ENCODE measurements around the gene MBNL2.

The MBNL2 gene

DNA sequence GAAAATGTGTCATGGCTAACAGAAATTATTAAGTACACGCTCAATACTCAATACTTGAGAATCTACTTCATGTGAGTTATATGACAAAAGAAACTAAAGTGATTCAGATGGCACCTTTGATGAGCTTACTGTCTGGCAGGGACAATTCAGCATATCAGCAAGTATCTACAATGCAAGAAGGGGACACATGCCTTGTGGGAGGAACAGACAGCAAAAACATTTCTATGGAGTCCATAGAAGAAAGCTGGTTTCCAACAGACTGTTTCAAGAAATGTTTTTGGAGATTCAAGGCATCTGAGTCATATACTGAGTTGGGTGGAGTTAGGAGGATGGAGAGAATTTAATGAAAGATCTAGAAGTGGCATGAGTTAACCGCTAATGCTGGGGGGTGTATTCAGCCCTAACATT lies 54.7 kb downstream of the MBNL2 start:
- DNase-seq = no peak

DNA sequence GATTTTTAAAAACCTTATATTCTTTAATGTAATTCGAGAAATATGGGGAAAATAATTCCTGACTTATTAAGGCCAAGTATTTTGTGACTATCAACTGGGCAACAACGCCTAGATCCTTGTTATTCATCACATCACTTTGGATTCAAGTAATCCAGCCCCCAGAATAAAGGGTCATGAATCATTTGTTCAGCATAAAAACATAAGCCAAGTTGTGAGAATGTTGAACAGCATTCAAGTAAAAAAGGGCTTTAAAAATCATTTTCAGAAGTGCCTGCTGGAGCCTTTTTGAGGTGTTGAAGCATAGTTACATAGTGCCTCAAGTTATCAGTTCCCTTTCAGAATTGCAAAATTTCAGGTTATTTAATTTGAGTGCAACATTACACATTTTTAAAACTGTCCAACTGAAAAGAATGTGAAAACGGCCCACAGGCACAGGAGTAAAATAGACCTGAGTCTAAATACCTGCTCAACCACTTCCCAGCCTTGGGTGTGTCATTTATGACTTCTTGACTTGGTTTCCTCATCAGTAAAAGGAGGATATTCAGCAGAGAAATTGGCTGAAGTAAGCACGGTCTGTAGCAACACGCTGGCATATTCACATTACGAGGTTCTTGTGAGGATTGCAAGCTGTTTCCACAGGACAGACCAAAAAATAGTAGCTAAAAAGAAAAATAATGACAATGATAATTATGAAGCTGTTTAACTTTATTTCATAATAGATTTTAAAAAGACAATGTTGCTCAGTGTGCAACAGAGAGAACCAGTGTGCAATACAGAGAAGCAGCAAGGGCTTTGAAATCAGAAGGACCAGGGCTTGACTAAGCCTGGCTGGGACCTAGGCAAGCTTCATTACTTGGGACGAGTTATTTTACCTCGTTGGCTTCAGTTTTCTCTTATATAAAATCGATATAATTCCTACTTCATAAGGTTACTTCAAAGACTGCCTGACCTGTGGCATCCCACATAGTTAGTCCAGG lies 56.6 kb downstream of the MBNL2 start:
- no peak for DNase-seq

- no peak for DNase-seq
Observed at GRCh38 chr13:97279913-97280312, 57.8 kb downstream of the MBNL2 start.

DNA sequence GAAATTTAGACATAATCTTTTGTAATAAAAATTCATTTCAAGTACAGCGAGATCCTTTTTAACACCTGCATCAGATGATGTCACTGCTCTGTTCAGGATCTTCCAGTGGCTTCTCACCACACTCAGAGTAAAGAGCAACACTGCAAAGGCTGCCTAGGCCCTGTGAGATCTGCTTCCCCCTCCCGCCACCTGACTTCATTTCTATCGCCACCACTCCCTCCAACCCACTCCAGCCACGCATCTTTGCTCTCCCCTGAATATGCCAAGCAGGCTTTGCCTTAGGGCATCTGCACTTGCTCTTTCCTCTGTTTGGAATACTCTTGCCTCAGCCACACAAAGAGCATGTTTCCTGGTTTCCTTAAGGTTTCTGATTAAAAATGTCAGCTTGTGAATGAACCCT lies 58.3 kb downstream of the MBNL2 start:
- DNase-seq = no peak

GRCh38 chr13:97281028-97281427 lies 58.9 kb downstream of the MBNL2 start:
- DNase-seq = no peak

GRCh38 chr13:97282705-97283104 lies 60.6 kb downstream of the MBNL2 start:
- DNase-seq = no peak

DNA sequence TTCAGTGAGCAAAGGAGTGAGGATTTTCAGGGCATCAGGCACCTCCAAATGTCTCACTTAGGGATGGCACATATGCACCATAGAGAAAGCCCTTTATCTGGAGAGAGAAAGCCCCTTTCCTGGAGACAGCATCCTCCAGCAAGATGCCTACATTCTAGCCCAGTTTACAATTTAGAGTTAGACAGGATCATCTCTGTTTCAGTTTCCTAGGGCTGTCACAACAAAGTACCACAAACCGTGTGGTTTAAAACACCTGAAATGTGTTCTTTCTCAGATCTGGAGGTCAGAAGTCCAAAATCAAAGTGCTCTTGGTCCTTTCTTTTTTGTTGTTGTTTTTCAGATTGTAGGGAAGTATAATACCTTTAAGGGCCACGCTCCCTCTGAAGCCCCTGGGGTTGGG lies 61.8 kb downstream of the MBNL2 start:
- DNase-seq = no peak

DNA sequence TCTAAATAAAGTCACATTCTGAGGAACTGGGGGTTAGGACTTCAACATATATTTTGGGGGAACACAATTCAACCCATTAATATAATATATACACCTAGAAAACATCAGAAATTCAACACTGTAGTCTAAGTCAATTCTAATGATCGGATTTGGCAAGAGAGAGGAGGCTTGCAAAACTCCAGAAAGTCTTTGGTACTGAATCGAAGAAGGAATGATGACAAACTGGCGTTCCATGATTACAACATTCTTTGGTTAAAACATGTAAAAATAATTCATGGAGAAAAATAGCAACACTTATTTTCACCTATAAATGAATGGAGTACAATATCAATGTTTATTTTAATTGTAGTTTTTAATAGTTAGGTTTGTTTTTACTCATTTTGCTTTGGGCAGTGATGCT lies 62.4 kb downstream of the MBNL2 start:
- no peak for DNase-seq

DNA sequence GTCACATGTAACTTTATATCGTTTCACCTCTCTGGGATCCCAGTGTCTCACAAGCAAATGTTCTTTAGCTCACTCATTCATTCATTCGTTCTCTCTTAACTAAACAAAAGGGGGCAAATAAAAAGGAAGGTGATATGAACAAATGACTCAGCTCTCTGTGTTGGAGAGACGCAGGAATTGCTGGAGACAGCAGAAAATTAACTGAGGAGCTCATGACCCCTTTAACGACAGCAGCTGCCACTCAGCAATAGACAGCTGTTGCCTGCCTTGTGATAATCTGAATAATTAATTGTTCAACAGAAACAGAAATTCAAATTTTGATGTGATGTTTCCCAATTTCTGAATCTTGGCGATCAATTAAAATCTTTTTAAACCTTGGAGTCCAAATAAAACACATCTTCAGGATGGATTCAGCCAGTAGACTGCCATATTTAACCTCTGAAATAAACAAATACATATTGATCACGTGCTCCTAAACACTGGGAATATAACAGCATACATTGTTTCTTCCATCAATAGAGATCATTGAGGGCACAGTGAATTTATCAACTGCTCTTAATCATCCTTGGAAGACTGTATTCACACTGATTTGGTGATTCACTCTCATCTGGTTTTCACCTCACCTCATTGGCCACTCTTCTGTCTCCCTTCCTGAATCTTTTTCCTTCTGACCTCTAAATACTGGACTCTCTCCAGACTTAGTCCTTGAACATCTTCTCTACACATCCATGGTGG lies 63.3 kb downstream of the MBNL2 start:
- no peak for DNase-seq

- no peak for DNase-seq
Observed at GRCh38 chr13:97286317-97287046, 64.3 kb downstream of the MBNL2 start.

DNA sequence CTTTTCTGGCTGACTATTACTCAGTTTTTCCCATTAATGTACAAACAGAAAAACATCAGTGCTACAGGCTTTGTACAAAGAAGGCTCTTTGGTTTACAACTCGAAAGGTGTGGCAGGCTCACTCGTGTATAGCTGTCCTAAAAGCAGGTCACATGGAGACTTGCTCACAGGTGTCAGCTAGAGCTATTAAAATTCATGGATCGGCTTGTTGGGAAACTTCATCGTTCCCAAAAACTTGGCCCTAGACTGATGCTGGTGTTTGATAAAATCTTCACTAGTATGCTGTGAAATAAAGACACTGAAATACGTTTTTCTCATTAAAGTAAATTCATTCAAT lies 64.9 kb downstream of the MBNL2 start:
- DNase-seq = no peak

- no peak for DNase-seq
Observed at GRCh38 chr13:97288486-97288900, 66.4 kb downstream of the MBNL2 start.

DNA sequence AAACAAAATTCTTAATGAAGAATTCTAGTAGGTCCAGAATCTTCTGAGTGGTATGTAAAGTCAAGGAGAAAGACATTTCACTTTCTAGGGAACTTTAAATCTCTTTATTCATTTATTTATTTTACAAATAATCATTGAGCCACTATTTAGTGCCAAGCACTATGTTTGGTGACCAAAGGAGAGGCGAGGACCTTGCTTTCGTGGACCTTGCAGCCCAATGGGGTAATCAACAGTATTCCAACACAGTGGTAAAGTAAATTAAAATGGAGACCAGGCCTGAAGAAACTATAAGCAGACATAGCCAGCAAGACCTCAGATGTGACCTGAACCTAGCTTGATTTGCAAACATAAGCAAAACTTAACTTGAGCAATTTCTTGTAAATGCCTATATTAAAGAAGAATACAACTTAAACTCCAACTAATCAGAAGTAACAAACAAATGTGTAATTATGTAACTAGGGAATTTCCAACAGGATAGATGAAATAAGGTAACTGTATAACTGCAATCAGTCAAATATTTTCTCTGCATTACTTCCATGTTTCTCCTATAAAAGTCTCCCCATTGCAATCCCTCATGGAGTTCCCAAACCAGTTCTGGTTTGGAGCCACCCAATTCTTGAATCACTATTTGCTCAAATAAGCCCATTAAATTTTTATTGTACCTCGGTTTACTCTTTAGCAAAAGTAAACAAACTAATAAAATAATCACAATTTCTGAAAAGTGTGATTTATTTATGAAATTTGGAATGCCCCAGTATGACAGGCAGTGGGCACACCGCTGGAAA lies 67.6 kb downstream of the MBNL2 start:
- no peak for DNase-seq

DNA sequence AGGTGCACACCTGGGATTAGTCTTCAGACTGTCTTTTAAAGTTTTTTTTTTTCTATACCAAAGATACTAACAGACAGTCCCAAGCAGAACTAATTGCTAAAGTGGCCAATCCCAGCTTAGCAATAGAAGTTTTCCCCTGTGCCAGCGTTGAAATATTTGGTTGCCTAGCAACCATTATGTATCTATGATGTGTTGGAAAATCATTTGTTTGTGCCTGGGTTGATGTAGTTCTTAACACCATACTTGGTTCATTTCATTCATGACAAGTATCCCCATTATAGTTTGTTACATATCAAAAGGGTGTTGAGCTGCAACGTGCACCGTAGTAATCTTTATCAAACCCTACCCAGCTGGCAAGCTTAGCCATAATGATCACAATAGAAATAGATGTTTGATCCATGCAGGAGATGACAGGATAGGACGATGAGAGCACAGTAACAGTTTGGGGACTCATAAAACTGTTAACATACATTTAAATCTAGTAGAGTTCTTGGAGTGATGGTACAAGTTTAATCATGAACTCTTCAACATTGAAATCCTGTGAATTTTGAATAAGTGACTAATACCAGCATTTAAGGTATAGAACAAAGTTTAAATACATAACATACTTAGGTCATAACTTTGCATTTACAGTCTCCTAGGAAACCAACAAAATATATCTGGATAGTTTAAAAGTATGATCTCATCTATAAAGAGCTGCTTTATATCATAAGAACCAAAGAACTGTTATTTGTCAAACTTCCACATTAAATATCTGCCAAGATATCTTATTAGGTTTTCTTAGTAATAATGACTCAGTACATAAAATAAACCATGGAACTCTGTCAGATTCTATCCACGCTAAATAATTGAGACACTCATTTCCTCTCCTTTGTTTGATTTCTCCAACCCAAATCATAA lies 73.4 kb downstream of the MBNL2 start:
- DNase-seq = no peak

GRCh38 chr13:97296740-97297139 lies 74.6 kb downstream of the MBNL2 start:
- no peak for DNase-seq

DNA sequence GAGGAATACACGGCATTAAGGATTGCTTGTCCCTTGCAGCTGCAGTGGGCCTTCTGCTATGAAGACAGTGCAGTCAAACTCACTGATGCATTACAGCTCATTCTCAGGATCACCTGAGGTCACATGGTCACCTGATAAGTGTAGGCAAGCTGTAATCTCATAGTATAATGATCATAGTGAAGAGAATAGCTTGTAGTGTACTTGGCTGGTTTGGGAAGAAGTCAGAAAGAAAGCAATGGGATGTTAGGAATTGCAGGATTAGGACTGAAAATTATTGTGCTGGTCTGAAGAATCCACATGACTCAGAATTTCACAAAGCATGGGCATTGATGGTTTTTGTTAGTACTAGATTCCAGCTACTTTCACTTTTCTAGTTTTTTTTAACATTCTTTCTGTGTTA lies 76.7 kb downstream of the MBNL2 start:
- no peak for DNase-seq

- no peak for DNase-seq
Observed at GRCh38 chr13:97300871-97301270, 78.7 kb downstream of the MBNL2 start.

DNA sequence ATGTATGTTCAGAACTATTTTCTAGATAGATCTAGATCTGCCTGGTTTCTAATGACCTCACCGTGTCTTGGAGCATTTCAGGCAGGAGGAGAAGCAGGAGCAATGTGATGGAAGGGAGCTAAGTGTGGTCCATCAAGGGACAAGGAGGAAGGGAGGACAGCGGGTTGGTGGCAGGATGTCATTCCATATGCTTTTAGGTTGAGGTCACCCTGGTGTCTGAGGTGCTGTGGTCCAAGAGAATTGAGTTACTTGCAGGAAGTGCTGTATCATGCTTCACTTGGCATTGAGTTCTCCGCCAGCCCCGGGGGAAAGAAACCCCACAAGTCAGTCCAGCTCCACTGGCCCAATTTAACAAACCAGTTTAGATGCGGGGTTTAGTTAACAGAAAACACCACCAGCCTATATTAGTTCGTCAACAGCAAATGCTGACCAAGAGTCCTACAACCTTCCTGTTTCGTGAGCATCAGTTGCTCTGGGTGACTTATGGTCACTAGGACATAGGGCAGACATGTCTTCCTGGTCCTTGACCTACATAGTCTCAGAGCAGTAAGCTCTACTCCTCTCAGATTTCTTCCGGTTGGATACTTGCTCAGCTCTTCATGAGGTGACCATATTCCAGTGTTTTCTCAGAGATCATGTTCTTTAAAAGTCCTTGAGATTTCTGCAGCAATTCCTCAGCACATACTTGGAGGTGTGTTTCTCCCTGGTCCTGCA lies 79.4 kb downstream of the MBNL2 start:
- no peak for DNase-seq

- no peak for DNase-seq
Observed at GRCh38 chr13:97302611-97303010, 80.5 kb downstream of the MBNL2 start.

DNA sequence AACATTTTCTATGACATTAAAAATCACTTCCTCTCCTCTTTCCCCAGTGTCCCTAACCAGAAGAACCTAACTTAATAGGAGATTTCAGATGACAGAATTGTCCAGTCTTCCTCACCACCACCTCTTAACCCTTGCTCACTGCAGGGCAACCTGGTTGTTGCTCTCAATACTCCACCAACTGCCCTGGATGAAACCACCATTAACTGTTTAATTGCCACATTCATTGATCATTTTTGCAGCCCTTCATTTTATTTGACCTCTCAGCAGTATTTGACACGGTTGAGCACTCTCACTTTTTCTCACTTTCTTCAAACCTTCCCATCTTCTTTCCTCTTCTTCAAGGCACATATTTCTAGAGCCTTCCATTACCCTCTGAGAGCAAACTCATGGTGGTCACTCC lies 84.0 kb downstream of the MBNL2 start:
- DNase-seq = no peak

- DNase-seq = no peak
Observed at GRCh38 chr13:97306645-97307044, 84.5 kb downstream of the MBNL2 start.

All from CD4-positive, alpha-beta T cell treated with Interleukin-17A for 4 hours (primary cell).